Stimulated activated CD4-positive, alpha-beta T cell treated with anti-CD3 and anti-CD28 coated beads, Interleukin-12 subunit alpha, Interleukin-12 subunit beta, amount 100 ng/mL, for 48 hours (primary cell): ENCODE measurements around the gene CMTM1.
"Not testable (repeated sequence)": the region's sequence is repeated elsewhere in the genome, so short reads cannot be mapped to it uniquely, and the experiment has no call there.

Source experiments
- DNase-seq, 3 donors: peaks; one replicate each; pipeline ENCODE4 v3.0.0-alpha.2; 2020; ENCODE audit warnings: low read depth in 2 of 3, low spot score in 1 of 3

CMTM1 gene

GRCh38 chr16:66561381-66562080 is 4.7 kb upstream of the CMTM1 start:
- DNase-seq, result no peak

- no peak for DNase-seq
Measured at GRCh38 chr16:66562409-66562808, 3.8 kb upstream of the CMTM1 start.

DNA sequence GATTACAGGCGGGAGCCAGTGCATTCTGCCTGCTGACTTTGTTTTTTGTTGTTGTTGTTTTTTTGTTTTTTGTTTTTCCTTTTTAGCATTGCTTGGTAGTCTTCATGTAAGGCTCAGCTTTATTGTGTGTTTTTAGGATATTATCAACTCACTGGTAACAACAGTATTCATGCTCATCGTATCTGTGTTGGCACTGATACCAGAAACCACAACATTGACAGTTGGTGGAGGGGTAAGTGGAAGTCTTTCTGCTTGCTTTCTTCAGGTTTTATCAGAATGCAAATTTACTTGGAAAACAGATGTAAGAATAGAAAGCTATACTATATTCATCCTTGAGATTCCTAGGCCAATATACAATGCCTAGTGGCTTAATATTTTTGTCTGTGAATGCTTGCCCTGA is 3.3 kb upstream of the CMTM1 start:
- no peak for DNase-seq

- DNase-seq, result no peak
Measured at GRCh38 chr16:66563574-66564334, 2.5 kb upstream of the CMTM1 start.

DNA sequence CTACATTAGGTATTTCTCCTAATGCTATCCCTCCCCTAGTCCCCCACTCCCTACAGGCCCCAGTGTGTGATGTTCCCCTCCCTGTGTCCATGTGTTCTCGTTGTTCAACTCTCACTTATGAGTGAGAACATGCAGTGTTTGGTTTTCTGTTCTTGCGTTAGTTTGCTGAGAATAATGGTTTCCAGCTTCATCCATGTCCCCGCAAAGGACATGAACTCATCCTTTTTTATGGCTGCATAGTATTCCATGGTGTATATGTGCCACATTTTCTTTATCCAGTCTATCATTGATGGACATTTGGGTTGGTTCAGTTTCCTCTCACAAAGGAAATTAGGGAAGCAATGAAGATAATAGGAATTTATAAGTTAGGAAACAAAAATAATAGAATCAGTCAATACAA is 1.0 kb downstream of the CMTM1 start:
- DNase-seq, result not testable (repeated sequence)

DNA sequence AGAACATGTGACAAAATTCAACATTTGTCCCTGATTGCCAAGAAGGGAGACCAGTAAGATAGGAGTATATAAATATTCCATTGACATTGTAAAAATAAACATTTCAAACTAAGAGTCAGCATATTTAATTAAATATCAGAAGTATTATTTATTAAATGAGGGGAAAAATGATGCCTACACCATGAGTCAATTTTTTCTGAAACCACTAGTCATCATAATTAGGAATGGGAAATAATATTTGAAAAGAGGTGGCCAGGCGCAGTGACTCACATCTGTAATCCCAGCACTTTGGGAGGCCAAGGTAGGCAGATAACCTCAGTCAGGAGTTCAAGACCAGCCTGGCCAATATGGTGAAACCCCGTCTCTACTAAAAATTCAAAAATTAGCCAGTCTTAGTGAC is 2.1 kb downstream of the CMTM1 start:
- DNase-seq, result no peak

DNA sequence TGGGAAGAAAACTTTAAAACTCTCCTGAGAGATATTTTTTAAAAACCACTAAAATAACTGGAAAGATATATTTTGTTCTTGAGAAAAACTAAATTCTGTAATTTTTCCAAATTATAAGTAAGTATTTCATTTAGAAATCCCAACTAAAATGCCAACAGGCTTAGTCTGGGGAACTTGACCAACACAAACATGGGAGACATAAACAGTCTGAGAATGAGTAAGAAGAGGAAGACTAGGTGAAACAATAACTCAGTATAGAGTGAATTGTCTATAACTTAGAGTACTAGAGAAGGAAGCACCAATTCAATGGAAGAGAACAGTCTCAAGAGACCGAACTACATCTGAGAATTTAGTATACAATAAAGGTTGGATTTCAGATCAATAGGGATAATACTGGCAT is 2.9 kb downstream of the CMTM1 start:
- DNase-seq, result no peak

DNA sequence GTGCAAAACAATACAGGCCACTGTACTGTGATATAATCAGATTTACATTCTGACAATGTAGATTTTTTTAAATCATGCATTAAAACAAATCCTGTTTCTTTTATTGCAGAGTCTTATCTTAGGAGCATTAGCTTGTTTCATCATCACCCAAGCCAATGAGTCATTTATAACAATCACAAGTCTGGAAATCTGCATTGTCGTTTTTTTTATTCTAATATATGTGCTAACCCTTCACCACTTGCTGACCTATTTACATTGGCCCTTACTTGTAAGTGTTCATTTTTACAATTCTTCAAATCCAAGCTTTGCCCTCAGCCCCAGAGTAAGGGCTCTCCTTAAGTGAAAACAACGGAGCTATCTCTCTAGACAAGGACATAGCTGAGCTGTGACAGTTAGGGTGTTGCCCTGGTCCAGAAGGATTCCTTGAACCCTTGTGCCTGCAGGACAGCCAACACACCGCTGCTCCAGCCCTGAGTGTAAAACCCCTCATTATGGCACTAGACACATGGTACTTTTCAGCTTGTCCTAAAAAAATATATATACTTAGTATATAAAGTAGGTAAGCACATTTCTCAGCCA is 3.7 kb downstream of the CMTM1 start:
- no peak for DNase-seq

GRCh38 chr16:66572356-66572755 is 6.1 kb downstream of the CMTM1 start:
- DNase-seq, result no peak

- no peak for DNase-seq
Measured at GRCh38 chr16:66574081-66574480, 7.8 kb downstream of the CMTM1 start.

DNA sequence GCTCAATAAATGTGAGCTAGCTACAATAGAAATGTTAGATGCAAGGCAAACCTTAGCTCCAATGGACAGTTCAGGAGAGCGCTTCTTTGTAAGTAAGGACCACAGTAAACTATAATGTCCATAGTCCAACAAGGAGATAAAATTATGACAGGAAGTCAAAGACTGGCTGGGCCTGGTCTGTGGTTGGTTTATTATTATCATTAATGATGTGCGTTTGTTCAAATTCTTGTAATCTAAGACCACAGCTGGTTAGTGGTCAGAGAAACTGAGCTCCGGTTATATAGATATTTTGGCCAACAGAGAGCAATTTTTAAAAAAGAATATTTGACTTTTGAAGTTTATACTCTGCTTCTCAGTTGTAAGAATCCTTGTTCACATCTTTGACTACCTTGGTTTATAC is 8.3 kb downstream of the CMTM1 start:
- no peak for DNase-seq

DNA sequence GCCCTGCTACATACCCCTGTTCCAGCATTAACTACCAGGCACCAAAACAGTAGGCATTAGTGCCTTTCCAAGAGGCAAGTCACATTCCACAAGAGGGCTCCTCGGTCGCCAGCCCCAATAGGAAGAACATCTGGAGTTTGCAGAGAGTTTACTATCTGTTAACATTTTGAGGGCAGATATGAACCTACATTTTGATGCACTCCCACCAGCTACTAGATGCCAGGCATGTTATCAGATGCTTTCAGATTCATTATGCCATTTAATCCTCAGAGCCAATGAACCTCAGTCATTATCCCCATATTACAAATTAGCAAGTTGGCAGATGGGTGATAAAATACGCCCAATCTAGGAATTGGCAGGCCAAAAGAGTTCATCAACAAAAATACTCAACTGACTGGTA is 8.8 kb downstream of the CMTM1 start:
- no peak for DNase-seq

DNA sequence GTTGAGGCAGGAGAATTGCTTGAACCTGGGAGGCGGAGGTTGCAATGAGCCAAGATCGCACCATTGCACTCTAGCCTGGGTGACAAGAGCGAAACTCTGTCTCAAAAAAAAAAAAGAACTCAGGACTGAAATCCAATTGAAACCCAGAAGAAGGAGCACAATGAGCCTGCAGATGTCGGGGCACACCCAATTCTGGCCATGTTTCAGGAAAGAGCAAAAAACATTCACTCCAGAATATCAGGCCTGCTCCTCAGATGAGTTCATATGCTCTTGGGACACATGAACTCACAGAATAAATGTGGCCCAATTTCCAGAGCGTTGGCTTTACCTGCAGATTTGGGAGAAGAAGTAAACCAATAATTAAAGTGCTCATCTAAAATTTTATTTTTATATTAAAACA is 10.1 kb downstream of the CMTM1 start:
- no peak for DNase-seq

DNA sequence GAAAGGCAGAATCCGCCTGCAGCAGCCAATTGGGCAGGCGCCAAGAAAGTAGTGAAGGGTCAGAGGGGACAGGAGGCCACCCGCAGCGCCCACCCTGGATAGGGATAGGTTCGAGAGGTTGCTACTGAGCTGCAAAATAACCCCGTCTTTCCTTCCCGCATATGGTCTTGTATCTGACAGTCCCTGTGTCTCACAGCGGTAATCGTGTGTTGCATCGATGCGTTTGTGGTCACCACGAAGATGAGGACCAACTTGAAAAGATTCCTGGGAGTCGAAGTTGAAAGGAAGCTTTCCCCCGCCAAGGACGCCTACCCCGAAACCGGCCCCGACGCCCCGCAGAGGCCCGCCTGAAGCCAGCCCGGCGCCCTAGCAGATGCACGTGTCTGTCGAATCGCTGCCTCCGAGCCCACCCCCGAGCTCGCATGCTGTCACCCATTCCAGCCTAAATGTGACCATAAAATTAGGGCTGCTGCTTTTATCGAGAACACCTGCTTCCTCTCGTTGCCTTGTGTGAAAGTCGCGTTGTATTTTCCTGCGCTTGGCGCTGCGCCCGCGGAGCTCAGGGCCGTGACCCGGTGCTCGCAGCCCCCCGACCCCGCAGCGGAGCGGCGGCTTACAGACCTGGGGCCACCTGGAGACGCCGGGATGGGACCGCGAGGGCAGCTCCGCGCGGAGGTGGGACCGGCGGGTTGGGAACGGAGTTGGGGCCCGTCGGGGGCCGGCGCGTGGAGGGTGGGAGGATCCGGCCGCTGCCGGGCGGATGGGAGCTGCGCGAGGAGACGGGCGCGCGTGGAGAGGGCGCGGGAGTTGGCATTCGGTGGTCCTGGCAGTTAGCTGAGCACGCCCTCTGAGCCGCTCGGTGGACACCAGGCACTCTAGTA is 12.7 kb downstream of the CMTM1 start, which contains the start of gene CMTM2:
CMTM2 (plus strand) TSS at position 813 of the 881 bp plus-strand sequence. CDS start 145 bp downstream, outside the sequence.
- DNase-seq, result no peak

- DNase-seq, result no peak
Measured at GRCh38 chr16:66580605-66581209, 14.5 kb downstream of the CMTM1 start.

DNA sequence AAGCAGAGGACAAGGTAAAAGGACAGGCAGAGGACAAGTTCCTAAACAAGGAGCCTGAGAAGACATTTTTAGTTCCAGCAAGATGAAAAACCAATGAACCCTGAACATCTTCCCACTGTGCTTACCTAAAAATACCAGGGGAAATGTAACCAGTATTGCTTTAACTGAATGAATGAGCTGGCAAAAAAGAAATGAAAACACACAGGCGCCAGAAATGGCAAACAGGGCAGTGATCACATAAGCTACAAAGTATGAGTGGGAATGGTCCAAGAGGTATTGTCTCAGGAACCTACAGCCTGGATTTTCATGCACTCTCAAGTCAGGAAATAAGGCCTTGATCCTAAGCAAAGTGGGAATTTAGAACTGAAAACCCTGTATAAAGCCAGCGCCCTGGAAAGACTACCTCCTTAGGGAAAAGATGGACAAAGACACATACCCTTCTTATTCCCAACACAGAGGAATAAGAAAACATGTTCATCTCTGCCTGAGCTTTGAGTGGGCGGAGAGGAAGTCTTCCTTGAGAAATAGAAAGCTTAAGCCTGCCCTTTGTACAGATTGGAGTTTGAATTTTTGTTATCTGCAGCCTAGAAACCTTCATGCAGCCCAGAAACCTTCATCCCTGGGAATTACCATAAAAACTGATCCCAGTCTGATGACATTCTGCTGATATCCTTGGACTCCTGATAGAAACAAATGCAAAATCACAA is 15.2 kb downstream of the CMTM1 start:
- no peak for DNase-seq

DNA sequence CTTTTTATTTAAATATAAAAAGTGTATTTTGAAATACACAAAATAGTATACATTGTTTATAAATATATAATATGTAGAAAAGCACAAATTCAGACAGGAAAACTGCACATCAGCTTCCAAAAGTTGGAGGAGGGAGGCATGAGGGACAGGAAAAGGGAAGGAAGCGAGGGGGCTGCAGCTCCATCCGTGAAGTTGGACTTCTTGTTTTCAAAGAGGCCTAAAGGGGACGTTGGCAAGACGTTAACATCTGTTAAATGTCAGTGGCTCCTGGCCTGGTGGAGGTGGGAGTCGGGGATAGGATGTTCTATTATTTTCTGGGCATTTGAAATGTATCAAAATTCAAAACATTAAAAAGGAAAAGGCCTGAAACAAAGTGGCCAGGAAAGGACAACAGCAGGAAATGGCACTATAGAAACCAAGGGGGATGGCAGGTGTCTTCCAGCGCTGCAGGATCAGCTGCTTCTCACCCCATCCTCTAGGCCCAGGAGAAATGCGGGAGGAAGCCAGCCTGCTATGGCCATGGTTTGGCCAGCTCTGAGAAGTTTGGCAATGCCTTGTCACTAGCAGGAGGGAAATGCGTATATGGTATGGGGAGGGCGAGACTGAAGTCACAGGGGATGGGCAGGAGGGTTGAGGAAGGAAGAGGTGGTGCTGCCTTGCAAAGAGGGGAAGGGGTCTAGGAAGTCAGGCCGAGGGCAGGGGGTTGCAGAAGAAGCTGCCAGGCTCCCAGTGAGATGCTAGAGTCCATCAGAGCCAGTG is 19.4 kb downstream of the CMTM1 start:
- DNase-seq, result no peak

DNA sequence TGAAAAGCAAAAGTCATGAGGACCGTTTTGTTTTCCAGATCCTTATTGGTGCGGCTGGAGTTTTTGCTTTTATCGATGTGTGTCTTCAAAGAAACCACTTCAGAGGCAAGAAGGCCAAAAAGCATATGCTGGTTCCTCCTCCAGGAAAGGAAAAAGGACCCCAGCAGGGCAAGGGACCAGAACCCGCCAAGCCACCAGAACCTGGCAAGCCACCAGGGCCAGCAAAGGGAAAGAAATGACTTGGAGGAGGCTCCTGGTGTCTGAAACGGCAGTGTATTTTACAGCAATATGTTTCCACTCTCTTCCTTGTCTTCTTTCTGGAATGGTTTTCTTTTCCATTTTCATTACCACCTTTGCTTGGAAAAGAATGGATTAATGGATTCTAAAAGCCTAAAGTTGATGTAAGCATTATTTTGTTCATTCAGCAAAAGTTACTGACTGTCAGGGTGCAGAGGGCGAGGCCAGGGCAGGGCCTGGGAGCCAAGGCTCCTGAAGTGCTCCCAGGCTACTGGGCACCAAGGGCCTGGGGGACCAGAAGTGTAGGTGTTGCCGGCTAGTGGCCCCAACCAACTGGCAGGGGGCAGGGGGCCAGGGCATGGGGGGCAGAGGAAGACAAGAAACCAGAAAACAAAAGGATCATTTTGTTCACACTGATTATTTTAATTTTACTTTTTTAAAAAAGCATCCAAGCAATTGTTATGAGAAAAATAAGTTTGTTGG is 21.8 kb downstream of the CMTM1 start:
- no peak for DNase-seq
